Endothelial cell of umbilical vein (primary cell): ENCODE results near the gene CCDC93. TPM values are rescaled to one million over a fixed set of nuclear protein-coding genes. Genes with fewer than 3 reads are reported as not detected.

ENCODE experiments used
- BruUV-seq: library from RNA; stranded (reverse); fragments of 400-500 nt; replicated peaks from 2 replicates; lab custom pipeline; 2021; lab: Mats Ljungman, UMichigan
- CTCF ChIA-PET: fragments of 300-600, 350-600 bp; sonication (Branson Sonifier 250); formaldehyde crosslinking; loops from one replicate; lab custom pipeline; 2021; ENCODE audit warnings: antibody characterized with exemption, inconsistent platforms; lab: Charles Lee
- POLR2A ChIA-PET: fragments of 300-600, 350-600 bp; sonication (Branson Sonifier 250); formaldehyde crosslinking; loops from one replicate; lab custom pipeline; 2021; ENCODE audit warnings: antibody characterized with exemption, inconsistent platforms; lab: Charles Lee
- DNase-seq: peaks from one replicate; pipeline ENCODE4 v3.0.0-alpha.2; 2011; ENCODE audit warnings: low read depth, low spot score
- FAIRE-seq: peaks from 2 replicates; lab custom pipeline; 2011; peaks lifted over from hg19 to GRCh38; lab: Jason Lieb, UNC
- H2AFZ ChIP-seq: 2 replicates; pipeline ENCODE4 v1.6.0; 2012; ENCODE audit warnings: low read depth, low read length, control low read depth, inconsistent platforms
- H3K27ac ChIP-seq: 2 replicates; pipeline ENCODE4 v1.5.1; 2011; ENCODE audit warnings: low read depth, mild to moderate bottlenecking, control low read depth, low read length, moderate library complexity; ENCODE audit not compliant: insufficient read depth
- H3K27me3 ChIP-seq, 2 experiments: 2 replicates each; pipeline versions ENCODE4 v1.6.0 to v1.6.1; 2011; ENCODE audit warnings: low read length in 2 of 2, mixed read lengths in 1 of 2; ENCODE audit not compliant: control insufficient read depth in 2 of 2, insufficient read depth in 2 of 2
- H3K36me3 ChIP-seq, 2 experiments: 2 replicates in 1 of 2; 3 replicates in 1 of 2; pipeline ENCODE4 v1.5.1; 2011; ENCODE audit warnings: low read length in 2 of 2, mild to moderate bottlenecking in 1 of 2, moderate library complexity in 1 of 2; ENCODE audit not compliant: control insufficient read depth in 2 of 2, insufficient read depth in 2 of 2; ENCODE audit errors: extremely low read depth in 1 of 2
- H3K4me1 ChIP-seq: 3 replicates; pipeline ENCODE4 v1.5.1; 2011; ENCODE audit warnings: mild to moderate bottlenecking, low read length; ENCODE audit not compliant: control insufficient read depth, insufficient read depth; ENCODE audit errors: extremely low read depth
- H3K4me2 ChIP-seq: 2 replicates; pipeline ENCODE4 v1.6.1; 2011; ENCODE audit warnings: low read length, control low read depth, mixed read lengths; ENCODE audit not compliant: insufficient read depth
- H3K4me3 ChIP-seq, 3 experiments: fragments of 200-600 bp in 1 of 3; sonication (generic), shearing (Covaris generic) in 1 of 3; replicated peaks in 1 of 3; 2 replicates each; pipeline ENCODE4 v1.5.1; 2011 to 2016; ENCODE audit warnings: control low read depth in 3 of 3, low read length in 3 of 3, mild to moderate bottlenecking in 2 of 3, inconsistent platforms in 1 of 3, low read depth in 1 of 3, moderate library complexity in 1 of 3; ENCODE audit not compliant: insufficient read depth in 1 of 3
- H3K79me2 ChIP-seq: 2 replicates; pipeline ENCODE4 v1.6.0; 2012; ENCODE audit warnings: low read length, inconsistent platforms; ENCODE audit not compliant: control insufficient read depth, insufficient read depth
- H3K9ac ChIP-seq: replicated peaks from 2 replicates; pipeline ENCODE3; 2011; ENCODE audit warnings: low read length, control low read depth; ENCODE audit not compliant: insufficient read depth; ENCODE audit errors: extremely low read depth
- H3K9me1 ChIP-seq: replicated peaks from 3 replicates; pipeline ENCODE4 v1.6.0; 2011; ENCODE audit warnings: mild to moderate bottlenecking, low read length; ENCODE audit not compliant: control insufficient read depth, insufficient read depth; ENCODE audit errors: extremely low read depth
- H3K9me3 ChIP-seq: replicated peaks from 2 replicates; pipeline ENCODE4 v1.5.1; 2012; ENCODE audit warnings: low read length, inconsistent platforms; ENCODE audit not compliant: control insufficient read depth, insufficient read depth
- H4K20me1 ChIP-seq: replicated peaks from 2 replicates; pipeline ENCODE3; 2011; ENCODE audit warnings: mild to moderate bottlenecking, low read length; ENCODE audit not compliant: control insufficient read depth, insufficient read depth; ENCODE audit errors: extremely low read depth
- CTCF ChIP-seq, 2 donors: IDR thresholded peaks; 1 replicate in 1 of 2; 2 replicates in 1 of 2; pipeline ENCODE4 v1.5.1; 2011; ENCODE audit warnings: low read length in 2 of 2, mild to moderate bottlenecking in 2 of 2, moderate library complexity in 2 of 2, control low read depth in 1 of 2, inconsistent platforms in 1 of 2, low read depth in 1 of 2; ENCODE audit not compliant: insufficient read depth in 1 of 2; ENCODE audit errors: extremely low read depth in 1 of 2
- EZH2 ChIP-seq: IDR thresholded peaks from 2 replicates; pipeline ENCODE4 v1.6.1; 2012; ENCODE audit warnings: borderline replicate concordance, low read depth, mild to moderate bottlenecking, moderate library complexity, low read length, inconsistent platforms; ENCODE audit not compliant: severe bottlenecking
- FOS ChIP-seq: IDR thresholded peaks from 2 replicates; pipeline ENCODE4 v1.6.1; 2011; ENCODE audit warnings: mild to moderate bottlenecking, low read length, moderate library complexity, borderline replicate concordance; ENCODE audit not compliant: insufficient read depth
- GATA2 ChIP-seq: IDR thresholded peaks from 2 replicates; pipeline ENCODE4 v1.7.0; 2011; ENCODE audit warnings: low read depth, mild to moderate bottlenecking, moderate library complexity, mixed read lengths, low read length; ENCODE audit not compliant: insufficient read length, insufficient read depth
- JUN ChIP-seq: IDR thresholded peaks from 2 replicates; pipeline ENCODE4 v1.6.1; 2011; ENCODE audit warnings: borderline replicate concordance, low read depth; ENCODE audit not compliant: insufficient read length, insufficient read depth
- MYC ChIP-seq: IDR thresholded peaks from one replicate; pipeline ENCODE4 v1.6.1; 2011; ENCODE audit warnings: mild to moderate bottlenecking, low read depth, low read length
- POLR2A ChIP-seq: IDR thresholded peaks from 2 replicates; pipeline ENCODE4 v1.6.1; 2012; ENCODE audit warnings: low read depth, mild to moderate bottlenecking, control low read depth, low read length
- POLR2AphosphoS5 ChIP-seq: IDR thresholded peaks from 2 replicates; pipeline ENCODE4 v1.6.1; 2012; ENCODE audit warnings: low read depth, mild to moderate bottlenecking, control low read depth, low read length, moderate library complexity; ENCODE audit not compliant: insufficient read depth
- dilution Hi-C: fragments of 300-500 bp; cut with MboI; formaldehyde crosslinking; loops from one replicate; pipeline ENCODE4 v1.15.0; 2019; ENCODE audit warnings: low sequenced_read_pairs; ENCODE audit not compliant: extremely low pct_ligation_motif_present
- intact Hi-C: fragments of 100-400 bp; cut with micrococcal nuclease; formaldehyde crosslinking; loops from one replicate; pipeline ENCODE4 v1.10.0; 2022
- polyA plus RNA-seq, 4 experiments: library from polyadenylated mRNA; depleted of rRNA in 3 of 4; stranded (reverse) in 3 of 4; unstranded in 1 of 4; fragments of >200 nt; gene quantifications; 2 replicates each; pipeline versions ENCODE4 v1.2.1 to v1.2.3, GENCODE V29; 2011 to 2012; ENCODE audit warnings: missing spikeins in 1 of 4
- total RNA-seq: library from RNA; stranded (reverse); gene quantifications from 2 replicates; pipeline ENCODE4 v1.2.3, GENCODE V29; 2021
- TF ChIP-seq, protein P1 (sequence below): IDR thresholded peaks from 2 replicates; pipeline ENCODE4 v1.6.1; 2011; ENCODE audit not compliant: insufficient read depth, insufficient read length

CCDC93 gene
- total and polyA plus RNA-seq, 2 donors (not counting 3 experiments of a cell fraction or from before 2014, with no cell fraction given): 13.8 to 35.1 TPM

- DNase-seq (peak; percentile 60), FAIRE-seq (peak; percentile 91)
- TF ChIP-seq CTCF (IDR thresholded peaks at IDR 0.05; ENCODE audit: extremely low read depth in 1 of 2, insufficient read depth in 1 of 2, low read depth in 1 of 2, low read length in 2 of 2): peak; percentile 41 to 44
- TF ChIP-seq, protein P1, sequence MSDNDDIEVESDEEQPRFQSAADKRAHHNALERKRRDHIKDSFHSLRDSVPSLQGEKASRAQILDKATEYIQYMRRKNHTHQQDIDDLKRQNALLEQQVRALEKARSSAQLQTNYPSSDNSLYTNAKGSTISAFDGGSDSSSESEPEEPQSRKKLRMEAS: no peak
- H3K27ac ChIP-seq: no peak overlapping the region
- H3K27me3 ChIP-seq: peaks cover 10 to 13% of the 10 kb centered on the region in 2 experiments
- peak overlapping the region; percentile 17 for H3K4me2 ChIP-seq
- H3K9me1 ChIP-seq: no peaks in the 10 kb centered on the region
- H3K79me2 ChIP-seq: no peaks in the 10 kb centered on the region
- no peak overlapping the region for H3K4me3 ChIP-seq
- no peaks in the 10 kb centered on the region for H3K9me3 ChIP-seq
- ChIA-PET CTCF (interaction anchor here (0.7 to 3.6 kb wide), 79 partner anchors 9 to 1244 kb away, joined by 3 to 174 read pairs (median 5); partner anchors contain the start of genes CCDC93, DDX18, EN1 and INSIG2), POLR2A (no interaction called here)
- H3K36me3 ChIP-seq: no peaks in the 10 kb centered on the region
- peaks cover 26% of the 10 kb centered on the region for H3K4me1 ChIP-seq
- no TSS peak for BruUV-seq
- intact Hi-C loops (loop anchor here (1.0 to 2.0 kb wide), 7 partner anchors 14 to 809 kb away; partner anchors contain the start of gene INSIG2), dilution Hi-C loops (no loop called here)
- H3K9ac ChIP-seq: no peak overlapping the region
- no peaks in the 10 kb centered on the region for H4K20me1 ChIP-seq
- H2AFZ ChIP-seq: no peak overlapping the region
These were observed 32.9 kb upstream of the CCDC93 start for GRCh38 chr2:118046634-118047210.

DNA sequence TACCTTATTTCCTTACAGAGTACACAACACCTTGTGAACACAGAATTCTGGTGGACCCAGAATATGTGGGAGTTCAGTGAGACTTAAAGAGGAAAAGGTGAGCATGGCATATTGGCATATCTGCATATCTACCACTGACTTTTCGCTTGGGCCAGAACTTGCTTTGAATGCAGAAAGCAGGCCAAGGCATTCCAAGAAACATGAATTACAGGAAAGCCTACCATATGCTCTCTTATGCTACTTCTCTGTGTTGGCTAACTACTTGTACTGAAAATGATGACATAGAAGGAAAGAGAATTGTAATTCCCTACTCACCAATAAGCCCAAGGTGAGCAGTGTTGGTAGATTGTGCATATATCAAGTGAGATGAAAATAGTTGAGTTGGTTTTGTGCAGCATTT lies 31.4 kb upstream of the CCDC93 start:
- Histone ChIP-seq H3K36me3 (no peaks in the 10 kb centered on the region), H2AFZ (no peak overlapping the region), H3K4me3 (no peak overlapping the region), H3K9me3 (no peaks in the 10 kb centered on the region), H3K9me1 (no peaks in the 10 kb centered on the region), H3K79me2 (no peaks in the 10 kb centered on the region), H3K4me2 (no peak overlapping the region), H3K27ac (no peak overlapping the region), H3K9ac (no peak overlapping the region), H3K27me3 (peaks cover 8 to 12% of the 10 kb centered on the region in 2 experiments), H3K4me1 (peaks cover 21% of the 10 kb centered on the region), H4K20me1 (no peaks in the 10 kb centered on the region)
- intact Hi-C loops (no loop called here), dilution Hi-C loops (no loop called here)
- ChIA-PET POLR2A (no interaction called here), CTCF (interaction anchor here (3.4 to 3.6 kb wide), 2 partner anchors 12 to 809 kb away, joined by 81 to 174 read pairs; no protein-coding TSS in a partner anchor)
- no peak for FAIRE-seq
- no peak for DNase-seq
- BruUV-seq: no TSS peak
- no peak for TF ChIP-seq POLR2A
- TF ChIP-seq JUN: no peak
- TF ChIP-seq EZH2: no peak
- TF ChIP-seq POLR2AphosphoS5: no peak
- no peak for TF ChIP-seq CTCF (IDR thresholded peaks at IDR 0.05; ENCODE audit: extremely low read depth in 1 of 2, insufficient read depth in 1 of 2, low read depth in 1 of 2, low read length in 2 of 2)
- no peak for TF ChIP-seq FOS
- no peak for TF ChIP-seq GATA2
- TF ChIP-seq, protein P1: no peak
- TF ChIP-seq MYC: no peak
